ENCODE data around the gene LRRC34. TPM values are rescaled to one million over a fixed set of nuclear protein-coding genes. Genes with fewer than 3 reads are reported as not detected.

Gene LRRC34
- 1 to 10 TPM; 7.2 to 9.6 TPM for total RNA-seq

GRCh38 chr3:169812332-169813235, at the start of gene LRRC34, which contains the start of gene LRRIQ4:
Gene LRRC34, minus strand, starts transcription at chr3:169812904. Its CDS starts 356 bp downstream, at chr3:169812548.
Gene LRRIQ4, plus strand, starts transcription at chr3:169812870. Its CDS starts 9,052 bp downstream, at chr3:169821922.
- H3K4me1 Mint-ChIP-seq: peaks cover 49% of the 10 kb centered on the region

GRCh38 chr3:169861871-169862270, 49.2 kb upstream of the LRRC34 start:
- Mint-ChIP-seq H3K9me3 (ENCODE audit: low read depth) (no peaks in the 10 kb centered on the region), H3K36me3 (no peaks in the 10 kb centered on the region), H3K4me1 (peaks cover 19% of the 10 kb centered on the region), H3K27me3 (peaks cover 34% of the 10 kb centered on the region), H3K4me3 (no peak overlapping the region), H3K27ac (no peak overlapping the region)
- no peak for ATAC-seq
- CTCF ChIA-PET: interaction anchor here (0.6 to 2.8 kb wide), 7 partner anchors 16 to 192 kb away, joined by 3 to 14 read pairs (median 5); no protein-coding TSS in a partner anchor
- no peak for DNase-seq

More at GRCh38 chr3:169812332-169813235, at the start of gene LRRC34, which contains the start of gene LRRIQ4:
- DNase-seq (peak; percentile 92), ATAC-seq (peak; percentile 73)
- CTCF ChIA-PET: interaction anchor here (1.1 to 1.6 kb wide), 4 partner anchors 32 to 153 kb away, joined by 3 to 6 read pairs (median 4); no protein-coding TSS in a partner anchor
- H3K36me3 Mint-ChIP-seq: peaks cover 18% of the 10 kb centered on the region
- peaks cover 11% of the 10 kb centered on the region for H3K27me3 Mint-ChIP-seq
- H3K4me3 Mint-ChIP-seq: peak within 1 kb of the TSS; percentile 75
- peak within 1 kb of the TSS; percentile 90 for H3K27ac Mint-ChIP-seq
- peaks cover 15% of the 10 kb centered on the region for H3K9me3 Mint-ChIP-seq (ENCODE audit: low read depth)

GRCh38 chr3:169857811-169858210, 45.1 kb upstream of the LRRC34 start:
- CTCF ChIA-PET: no interaction called here
- ATAC-seq: no peak

GRCh38 chr3:169855514-169855913, 42.8 kb upstream of the LRRC34 start:
- no peaks in the 10 kb centered on the region for H3K36me3 Mint-ChIP-seq
- peaks cover 40% of the 10 kb centered on the region for H3K27me3 Mint-ChIP-seq
- no peaks in the 10 kb centered on the region for H3K9me3 Mint-ChIP-seq (ENCODE audit: low read depth)
- no peak overlapping the region for H3K4me3 Mint-ChIP-seq
- ATAC-seq: no peak
- H3K4me1 Mint-ChIP-seq: no peaks in the 10 kb centered on the region
- no peak overlapping the region for H3K27ac Mint-ChIP-seq
- CTCF ChIA-PET: no interaction called here
- no peak for DNase-seq

More at GRCh38 chr3:169857811-169858210, 45.1 kb upstream of the LRRC34 start:
- Mint-ChIP-seq H3K4me1 (no peaks in the 10 kb centered on the region), H3K27ac (no peak overlapping the region), H3K27me3 (peaks cover 53% of the 10 kb centered on the region), H3K36me3 (no peaks in the 10 kb centered on the region), H3K9me3 (ENCODE audit: low read depth) (no peaks in the 10 kb centered on the region), H3K4me3 (no peak overlapping the region)
- no peak for DNase-seq

- Mint-ChIP-seq H3K27me3 (peaks cover 38% of the 10 kb centered on the region), H3K4me1 (no peaks in the 10 kb centered on the region), H3K4me3 (no peak overlapping the region), H3K36me3 (no peaks in the 10 kb centered on the region), H3K9me3 (ENCODE audit: low read depth) (no peaks in the 10 kb centered on the region), H3K27ac (no peak overlapping the region)
- ATAC-seq (no peak), DNase-seq (no peak)
- CTCF ChIA-PET: no interaction called here
Measured at GRCh38 chr3:169850618-169851017, 37.9 kb upstream of the LRRC34 start.

- Mint-ChIP-seq H3K4me3 (no peak overlapping the region), H3K27me3 (peaks cover 33% of the 10 kb centered on the region), H3K4me1 (no peaks in the 10 kb centered on the region), H3K9me3 (ENCODE audit: low read depth) (no peaks in the 10 kb centered on the region), H3K27ac (no peak overlapping the region), H3K36me3 (no peaks in the 10 kb centered on the region)
- ATAC-seq (no peak), DNase-seq (no peak)
- CTCF ChIA-PET: no interaction called here
Measured at GRCh38 chr3:169848741-169849140, 36.0 kb upstream of the LRRC34 start.

- Mint-ChIP-seq H3K9me3 (ENCODE audit: low read depth) (no peaks in the 10 kb centered on the region), H3K36me3 (no peaks in the 10 kb centered on the region), H3K4me1 (no peaks in the 10 kb centered on the region), H3K27me3 (peaks cover 29% of the 10 kb centered on the region), H3K4me3 (no peak overlapping the region), H3K27ac (no peak overlapping the region)
- no peak for ATAC-seq
- DNase-seq: no peak
- CTCF ChIA-PET: no interaction called here
Measured at GRCh38 chr3:169847896-169848295, 35.2 kb upstream of the LRRC34 start.

GRCh38 chr3:169846458-169847193, 33.9 kb upstream of the LRRC34 start:
- DNase-seq: no peak
- no peak overlapping the region for H3K4me3 Mint-ChIP-seq
- peaks cover 29% of the 10 kb centered on the region for H3K27me3 Mint-ChIP-seq
- H3K9me3 Mint-ChIP-seq (ENCODE audit: low read depth): no peaks in the 10 kb centered on the region
- no peaks in the 10 kb centered on the region for H3K4me1 Mint-ChIP-seq
- H3K36me3 Mint-ChIP-seq: no peaks in the 10 kb centered on the region
- ATAC-seq: no peak
- CTCF ChIA-PET: interaction anchor here (1.3 kb wide), 1 partner anchor 16 kb away, joined by 4 read pairs; no protein-coding TSS in a partner anchor
- no peak overlapping the region for H3K27ac Mint-ChIP-seq

GRCh38 chr3:169842960-169843359, 30.3 kb upstream of the LRRC34 start:
- CTCF ChIA-PET: interaction anchor here (1.0 to 1.1 kb wide), 2 partner anchors 80 to 178 kb away, joined by 3 read pairs; no protein-coding TSS in a partner anchor
- no peaks in the 10 kb centered on the region for H3K36me3 Mint-ChIP-seq
- DNase-seq: no peak

GRCh38 chr3:169841171-169841570, 28.5 kb upstream of the LRRC34 start:
- no peak overlapping the region for H3K27ac Mint-ChIP-seq
- CTCF ChIA-PET: no interaction called here
- no peaks in the 10 kb centered on the region for H3K36me3 Mint-ChIP-seq
- peaks cover 27% of the 10 kb centered on the region for H3K27me3 Mint-ChIP-seq
- no peak overlapping the region for H3K4me3 Mint-ChIP-seq
- no peak for ATAC-seq
- no peak for DNase-seq
- H3K9me3 Mint-ChIP-seq (ENCODE audit: low read depth): no peaks in the 10 kb centered on the region
- no peaks in the 10 kb centered on the region for H3K4me1 Mint-ChIP-seq

More at GRCh38 chr3:169842960-169843359, 30.3 kb upstream of the LRRC34 start:
- Mint-ChIP-seq H3K27ac (no peak overlapping the region), H3K27me3 (peaks cover 33% of the 10 kb centered on the region), H3K4me3 (no peak overlapping the region), H3K4me1 (no peaks in the 10 kb centered on the region), H3K9me3 (ENCODE audit: low read depth) (no peaks in the 10 kb centered on the region)
- no peak for ATAC-seq

GRCh38 chr3:169838511-169839030, 25.9 kb upstream of the LRRC34 start:
- DNase-seq (no peak), ATAC-seq (no peak)
- Mint-ChIP-seq H3K4me3 (no peak overlapping the region), H3K36me3 (no peaks in the 10 kb centered on the region), H3K9me3 (ENCODE audit: low read depth) (no peaks in the 10 kb centered on the region), H3K27ac (no peak overlapping the region), H3K27me3 (peaks cover 15% of the 10 kb centered on the region), H3K4me1 (no peaks in the 10 kb centered on the region)
- CTCF ChIA-PET: no interaction called here

- no peaks in the 10 kb centered on the region for H3K4me1 Mint-ChIP-seq
- ATAC-seq (no peak), DNase-seq (no peak)
- no peaks in the 10 kb centered on the region for H3K36me3 Mint-ChIP-seq
- CTCF ChIA-PET: no interaction called here
- H3K4me3 Mint-ChIP-seq: no peak overlapping the region
- H3K27ac Mint-ChIP-seq: no peak overlapping the region
- no peaks in the 10 kb centered on the region for H3K9me3 Mint-ChIP-seq (ENCODE audit: low read depth)
- peaks cover 13% of the 10 kb centered on the region for H3K27me3 Mint-ChIP-seq
Measured at GRCh38 chr3:169836942-169837275, 24.2 kb upstream of the LRRC34 start.
